ENCODE data around the gene LRRC40.
"Not testable (repeated sequence)": the region's sequence is repeated elsewhere in the genome, so short reads cannot be mapped to it uniquely, and the experiment has no call there.

The LRRC40 gene

GRCh38 chr1:70205434-70206118 lies at the start of gene LRRC40:
Gene LRRC40 (minus strand): TSS chr1:70205579. CDS start chr1:70205540, 39 bp downstream.
- peak; percentile 95 for DNase-seq

- no peak for DNase-seq
Observed at GRCh38 chr1:70248729-70249128, 43.4 kb upstream of the LRRC40 start.

GRCh38 chr1:70247768-70248167 lies 42.4 kb upstream of the LRRC40 start:
- DNase-seq, result no peak

- DNase-seq, result no peak
Observed at GRCh38 chr1:70247122-70247521, 41.7 kb upstream of the LRRC40 start.

- DNase-seq, result no peak
Observed at GRCh38 chr1:70239940-70240339, 34.6 kb upstream of the LRRC40 start.

- no peak for DNase-seq
Observed at GRCh38 chr1:70234733-70235132, 29.4 kb upstream of the LRRC40 start.

GRCh38 chr1:70231475-70231874 lies 26.1 kb upstream of the LRRC40 start:
- no peak for DNase-seq

- no peak for DNase-seq
Observed at GRCh38 chr1:70228670-70229069, 23.3 kb upstream of the LRRC40 start.

GRCh38 chr1:70227439-70227838 lies 22.1 kb upstream of the LRRC40 start:
- no peak for DNase-seq

GRCh38 chr1:70224954-70225353 lies 19.6 kb upstream of the LRRC40 start:
- no peak for DNase-seq

GRCh38 chr1:70222716-70223235 lies 17.4 kb upstream of the LRRC40 start:
- no peak for DNase-seq

- DNase-seq, result peak; percentile 95
Observed at GRCh38 chr1:70221238-70222121, 16.1 kb upstream of the LRRC40 start, which contains the start of gene SRSF11. Gene SRSF11 (plus strand): TSS chr1:70221380. CDS start chr1:70221637, 257 bp downstream.

GRCh38 chr1:70220517-70221237 lies 15.3 kb upstream of the LRRC40 start:
- DNase-seq, result no peak

- no peak for DNase-seq
Observed at GRCh38 chr1:70220015-70220414, 14.6 kb upstream of the LRRC40 start.

- DNase-seq, result peak; percentile 12
Observed at GRCh38 chr1:70211541-70211940, 6.2 kb upstream of the LRRC40 start.

- DNase-seq, result no peak
Observed at GRCh38 chr1:70210820-70211219, 5.4 kb upstream of the LRRC40 start.

GRCh38 chr1:70208292-70208691 lies 2.9 kb upstream of the LRRC40 start:
- DNase-seq, result no peak

GRCh38 chr1:70207492-70207891 lies 2.1 kb upstream of the LRRC40 start:
- DNase-seq, result no peak

GRCh38 chr1:70206833-70207232 lies 1.5 kb upstream of the LRRC40 start:
- not testable (repeated sequence) for DNase-seq

- no peak for DNase-seq
Observed at GRCh38 chr1:70205071-70205433, 327 bp downstream of the LRRC40 start.

- DNase-seq, result no peak
Observed at GRCh38 chr1:70204600-70204999, 779 bp downstream of the LRRC40 start.

- DNase-seq, result no peak
Observed at GRCh38 chr1:70204139-70204538, 1.2 kb downstream of the LRRC40 start.

- no peak for DNase-seq
Observed at GRCh38 chr1:70202173-70202758, 3.1 kb downstream of the LRRC40 start.

Data from fibroblast of skin of right quadriceps (primary cell).